K562 (cell line): Measurements from ENCODE around the gene SERPINE3. TPM values are rescaled to one million over a fixed set of nuclear protein-coding genes. Genes with fewer than 3 reads are reported as not detected.
A peak's percentile ranks its signal among the peaks of the same experiment; 100 is the strongest.

Source experiments
- CTBP1 ChIP-seq: fragments of 450-650 bp; IDR thresholded peaks from 2 replicates; pipeline ENCODE4 v1.6.1; 2016; ENCODE audit warnings: borderline replicate concordance
- EP300 ChIP-seq: IDR thresholded peaks from 2 replicates; pipeline ENCODE4 v1.6.1; 2012; ENCODE audit warnings: low read length, improper control_type of control experiment
- FOXK1 ChIP-seq: sonication (generic); formaldehyde crosslinking; IDR thresholded peaks from 2 replicates; pipeline ENCODE4 v1.8.0; 2022; ENCODE audit warnings: missing genetic modification reagents, mild to moderate bottlenecking, borderline replicate concordance
- GTF2A2 ChIP-seq: IDR thresholded peaks from 2 replicates; pipeline ENCODE4 v1.6.1; 2016; ENCODE audit warnings: mild to moderate bottlenecking, missing genetic modification characterization, missing compliant biosample characterization
- NCOA6 ChIP-seq: fragments of 450-650 bp; IDR thresholded peaks from 2 replicates; pipeline ENCODE4 v1.6.1; 2017; ENCODE audit warnings: mild to moderate bottlenecking
- NFIC ChIP-seq: fragments of 450-650 bp; IDR thresholded peaks from 2 replicates; pipeline ENCODE4 v1.6.1; 2017; ENCODE audit warnings: mild to moderate bottlenecking, inconsistent platforms
- NR2C2 ChIP-seq, 2 experiments: fragments of 200-800 bp in 1 of 2; sonication (Bioruptor generic) in 1 of 2; sonication (generic) in 1 of 2; formaldehyde crosslinking in 1 of 2; IDR thresholded peaks; 2 replicates each; pipeline versions ENCODE4 v1.6.1 to v1.8.0; 2016 to 2022; ENCODE audit warnings: mild to moderate bottlenecking in 1 of 2, missing compliant biosample characterization in 1 of 2, missing genetic modification characterization in 1 of 2, missing genetic modification reagents in 1 of 2
- NR3C1 ChIP-seq: sonication (generic); formaldehyde crosslinking; IDR thresholded peaks from 2 replicates; pipeline ENCODE4 v1.8.1; 2022; ENCODE audit warnings: missing genetic modification reagents
- ZNF347 ChIP-seq: fragments of 450-650 bp; formaldehyde crosslinking; IDR thresholded peaks from 2 replicates; pipeline ENCODE4 v1.4.0; 2020; ENCODE audit warnings: low read depth, mild to moderate bottlenecking, moderate library complexity
- ZNF57 ChIP-seq: fragments of 450-650 bp; formaldehyde crosslinking; IDR thresholded peaks from 2 replicates; pipeline ENCODE4 v1.4.0; 2020; ENCODE audit warnings: mild to moderate bottlenecking, moderate library complexity
- polyA plus RNA-seq, 8 experiments: library from polyadenylated mRNA; depleted of rRNA in 4 of 8; stranded (reverse) in 5 of 8; unstranded in 3 of 8; fragments of >200 nt; fragmentation: Nextera tagmentation in 2 of 8; fragmentation: Illumina TruSeq in 1 of 8; extraction: Ambion mirVana in 2 of 8; extraction: Trizol in 1 of 8; gene quantifications; 2 replicates each; pipeline versions ENCODE4 v1.2.1 to v1.2.3, GENCODE V29; 2011 to 2014; ENCODE audit warnings: inconsistent platforms in 1 of 8, missing spikeins in 1 of 8
- total RNA-seq, 7 experiments: library from RNA; depleted of rRNA in 6 of 7; stranded (reverse); fragments of >200 nt in 6 of 7; fragmentation: Illumina TruSeq in 2 of 7; extraction: Trizol in 2 of 7; gene quantifications; 2 replicates each; pipeline versions ENCODE4 v1.2.1 to v1.2.3, GENCODE V29; 2011 to 2021; ENCODE audit warnings: low replicate concordance in 1 of 7
- TF ChIP-seq, protein P1 (sequence below), 2 experiments: fragments of 450-650 bp; IDR thresholded peaks; 2 replicates each; pipeline ENCODE4 v1.6.1; 2016; ENCODE audit warnings: mild to moderate bottlenecking in 2 of 2, borderline replicate concordance in 1 of 2, low read depth in 1 of 2, moderate library complexity in 1 of 2
- TF ChIP-seq, protein P2 (sequence below): fragments of 450-650 bp; IDR thresholded peaks from 2 replicates; pipeline ENCODE4 v1.6.1; 2018; ENCODE audit warnings: mild to moderate bottlenecking, low read depth; ENCODE audit not compliant: partially characterized antibody
- TF ChIP-seq, protein P3 (sequence below): fragments of 450-650 bp; IDR thresholded peaks from 2 replicates; pipeline ENCODE4 v1.6.1; 2016; ENCODE audit warnings: missing biosample characterization, missing genetic modification characterization
- TF ChIP-seq, protein P4 (sequence below): IDR thresholded peaks from 3 replicates; pipeline ENCODE4 v1.6.1; 2011; ENCODE audit warnings: borderline replicate concordance, mild to moderate bottlenecking, moderate library complexity; ENCODE audit not compliant: insufficient read length; ENCODE audit errors: extremely low read depth

The SERPINE3 gene
- total and polyA plus RNA-seq, 9 of the 15 experiments (the other 6 are each of a cell fraction or from before 2014, with no cell fraction given) = not detected

DNA sequence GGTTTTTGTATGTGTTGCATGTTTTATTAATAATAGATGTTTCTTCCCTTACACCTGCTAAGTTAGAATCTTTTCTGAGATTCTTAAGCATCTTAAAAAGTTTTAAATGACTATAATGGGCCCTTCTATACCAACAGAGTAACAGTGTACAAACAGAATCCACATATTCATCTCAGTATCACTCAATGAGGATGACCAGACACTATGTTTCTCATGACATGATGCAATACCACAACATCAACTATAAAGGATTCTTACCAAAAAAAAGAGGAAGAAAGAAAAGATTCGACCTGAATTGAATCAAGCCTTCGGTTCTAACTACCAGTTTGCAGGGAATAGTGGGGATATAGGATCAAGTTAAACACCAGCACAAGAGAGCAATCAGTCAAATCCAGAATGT, 56.9 kb downstream of the SERPINE3 start (continued):
- TF ChIP-seq, protein P1, sequence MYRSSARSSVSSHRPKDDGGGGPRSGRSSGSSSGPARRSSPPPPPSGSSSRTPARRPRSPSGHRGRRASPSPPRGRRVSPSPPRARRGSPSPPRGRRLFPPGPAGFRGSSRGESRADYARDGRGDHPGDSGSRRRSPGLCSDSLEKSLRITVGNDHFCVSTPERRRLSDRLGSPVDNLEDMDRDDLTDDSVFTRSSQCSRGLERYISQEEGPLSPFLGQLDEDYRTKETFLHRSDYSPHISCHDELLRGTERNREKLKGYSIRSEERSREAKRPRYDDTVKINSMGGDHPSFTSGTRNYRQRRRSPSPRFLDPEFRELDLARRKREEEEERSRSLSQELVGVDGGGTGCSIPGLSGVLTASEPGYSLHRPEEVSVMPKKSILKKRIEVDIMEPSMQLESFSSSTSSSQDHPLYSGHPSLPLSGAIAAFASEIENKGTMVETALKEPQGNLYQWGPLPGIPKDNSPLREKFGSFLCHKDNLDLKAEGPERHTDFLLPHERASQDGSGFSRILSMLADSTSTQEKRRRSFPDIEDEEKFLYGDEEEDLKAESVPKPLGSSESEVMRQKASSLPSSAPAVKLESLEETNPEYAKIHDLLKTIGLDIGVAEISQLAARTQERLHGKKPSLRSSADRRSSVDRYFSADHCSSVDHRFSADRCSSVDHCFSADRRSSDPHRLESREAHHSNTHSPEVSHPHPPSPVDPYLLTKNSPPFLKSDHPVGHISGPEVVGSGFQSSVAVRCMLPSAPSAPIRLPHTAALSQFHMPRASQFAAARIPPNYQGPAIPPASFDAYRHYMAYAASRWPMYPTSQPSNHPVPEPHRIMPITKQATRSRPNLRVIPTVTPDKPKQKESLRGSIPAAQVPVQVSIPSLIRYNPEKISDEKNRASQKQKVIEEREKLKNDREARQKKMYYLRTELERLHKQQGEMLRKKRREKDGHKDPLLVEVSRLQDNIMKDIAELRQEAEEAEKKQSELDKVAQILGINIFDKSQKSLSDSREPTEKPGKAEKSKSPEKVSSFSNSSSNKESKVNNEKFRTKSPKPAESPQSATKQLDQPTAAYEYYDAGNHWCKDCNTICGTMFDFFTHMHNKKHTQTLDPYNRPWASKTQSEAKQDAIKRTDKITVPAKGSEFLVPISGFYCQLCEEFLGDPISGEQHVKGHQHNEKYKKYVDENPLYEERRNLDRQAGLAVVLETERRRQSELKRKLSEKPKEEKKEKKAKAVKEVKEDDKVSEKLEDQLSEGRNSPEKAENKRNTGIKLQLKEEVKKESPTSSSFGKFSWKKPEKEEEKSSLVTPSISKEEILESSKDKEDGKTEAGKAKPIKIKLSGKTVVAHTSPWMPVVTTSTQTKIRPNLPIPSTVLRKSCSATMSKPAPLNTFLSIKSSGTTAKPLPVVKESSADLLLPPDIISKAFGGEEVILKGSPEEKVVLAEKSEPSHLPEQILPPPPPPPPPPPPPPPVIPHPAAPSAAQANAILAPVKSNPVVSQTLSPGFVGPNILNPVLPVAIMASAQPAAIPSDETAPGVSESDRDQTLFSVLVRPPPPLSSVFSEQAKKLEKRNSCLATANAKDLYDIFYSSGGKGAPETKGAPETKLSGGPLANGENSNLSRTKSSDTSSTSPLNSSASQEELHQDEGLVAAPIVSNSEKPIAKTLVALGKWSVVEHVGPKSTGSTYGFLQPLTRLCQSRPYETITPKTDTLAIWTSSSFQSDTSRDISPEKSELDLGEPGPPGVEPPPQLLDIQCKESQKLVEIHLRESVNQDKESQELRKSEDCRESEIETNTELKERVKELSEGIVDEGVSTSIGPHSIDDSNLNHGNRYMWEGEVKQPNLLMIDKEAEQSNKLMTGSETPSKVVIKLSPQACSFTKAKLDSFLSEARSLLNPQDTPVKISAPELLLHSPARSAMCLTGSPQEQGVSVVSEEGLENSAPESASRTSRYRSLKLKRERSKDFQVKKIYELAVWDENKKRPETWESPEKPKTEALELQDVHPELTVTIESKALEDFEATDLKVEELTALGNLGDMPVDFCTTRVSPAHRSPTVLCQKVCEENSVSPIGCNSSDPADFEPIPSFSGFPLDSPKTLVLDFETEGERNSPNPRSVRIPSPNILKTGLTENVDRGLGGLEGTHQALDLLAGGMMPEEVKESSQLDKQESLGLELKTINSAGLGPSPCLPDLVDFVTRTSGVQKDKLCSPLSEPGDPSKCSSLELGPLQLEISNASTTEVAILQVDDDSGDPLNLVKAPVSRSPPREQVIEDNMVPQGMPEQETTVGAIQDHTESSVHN (IDR thresholded peaks at IDR 0.05; ENCODE audit: borderline replicate concordance in 1 of 2, low read depth in 1 of 2) = 0 out of 4 replicates have a peak, but pooled peaks of 1 of the 2 experiments have one; percentile 32
- no peak for TF ChIP-seq ZNF57 (CRISPR knock-in tag)
- no peak for TF ChIP-seq NR2C2 (CRISPR knock-in tag; IDR thresholded peaks at IDR 0.05)
- no peak for TF ChIP-seq NR2C2 (tag; IDR thresholded peaks at IDR 0.05)
- TF ChIP-seq, protein P2, sequence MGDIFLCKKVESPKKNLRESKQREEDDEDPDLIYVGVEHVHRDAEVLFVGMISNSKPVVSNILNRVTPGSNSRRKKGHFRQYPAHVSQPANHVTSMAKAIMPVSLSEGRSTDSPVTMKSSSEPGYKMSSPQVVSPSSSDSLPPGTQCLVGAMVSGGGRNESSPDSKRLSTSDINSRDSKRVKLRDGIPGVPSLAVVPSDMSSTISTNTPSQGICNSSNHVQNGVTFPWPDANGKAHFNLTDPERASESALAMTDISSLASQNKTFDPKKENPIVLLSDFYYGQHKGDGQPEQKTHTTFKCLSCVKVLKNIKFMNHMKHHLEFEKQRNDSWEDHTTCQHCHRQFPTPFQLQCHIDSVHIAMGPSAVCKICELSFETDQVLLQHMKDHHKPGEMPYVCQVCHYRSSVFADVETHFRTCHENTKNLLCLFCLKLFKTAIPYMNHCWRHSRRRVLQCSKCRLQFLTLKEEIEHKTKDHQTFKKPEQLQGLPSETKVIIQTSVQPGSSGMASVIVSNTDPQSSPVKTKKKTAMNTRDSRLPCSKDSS = no peak
- TF ChIP-seq ZNF347 = no peak
- TF ChIP-seq, protein P3, sequence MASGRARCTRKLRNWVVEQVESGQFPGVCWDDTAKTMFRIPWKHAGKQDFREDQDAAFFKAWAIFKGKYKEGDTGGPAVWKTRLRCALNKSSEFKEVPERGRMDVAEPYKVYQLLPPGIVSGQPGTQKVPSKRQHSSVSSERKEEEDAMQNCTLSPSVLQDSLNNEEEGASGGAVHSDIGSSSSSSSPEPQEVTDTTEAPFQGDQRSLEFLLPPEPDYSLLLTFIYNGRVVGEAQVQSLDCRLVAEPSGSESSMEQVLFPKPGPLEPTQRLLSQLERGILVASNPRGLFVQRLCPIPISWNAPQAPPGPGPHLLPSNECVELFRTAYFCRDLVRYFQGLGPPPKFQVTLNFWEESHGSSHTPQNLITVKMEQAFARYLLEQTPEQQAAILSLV = peak; percentile 41; the same call in 1 of the 2 replicates
- no peak for TF ChIP-seq NCOA6
- TF ChIP-seq EP300 = peak; percentile 32; the same call in 1 of the 2 replicates
- TF ChIP-seq CTBP1 = peak; percentile 28; the same call in 1 of the 2 replicates
- no peak for TF ChIP-seq NFIC
- TF ChIP-seq NR3C1 (CRISPR knock-in tag) = no peak
- TF ChIP-seq GTF2A2 = no peak
- TF ChIP-seq FOXK1 = no peak
- TF ChIP-seq, protein P4, sequence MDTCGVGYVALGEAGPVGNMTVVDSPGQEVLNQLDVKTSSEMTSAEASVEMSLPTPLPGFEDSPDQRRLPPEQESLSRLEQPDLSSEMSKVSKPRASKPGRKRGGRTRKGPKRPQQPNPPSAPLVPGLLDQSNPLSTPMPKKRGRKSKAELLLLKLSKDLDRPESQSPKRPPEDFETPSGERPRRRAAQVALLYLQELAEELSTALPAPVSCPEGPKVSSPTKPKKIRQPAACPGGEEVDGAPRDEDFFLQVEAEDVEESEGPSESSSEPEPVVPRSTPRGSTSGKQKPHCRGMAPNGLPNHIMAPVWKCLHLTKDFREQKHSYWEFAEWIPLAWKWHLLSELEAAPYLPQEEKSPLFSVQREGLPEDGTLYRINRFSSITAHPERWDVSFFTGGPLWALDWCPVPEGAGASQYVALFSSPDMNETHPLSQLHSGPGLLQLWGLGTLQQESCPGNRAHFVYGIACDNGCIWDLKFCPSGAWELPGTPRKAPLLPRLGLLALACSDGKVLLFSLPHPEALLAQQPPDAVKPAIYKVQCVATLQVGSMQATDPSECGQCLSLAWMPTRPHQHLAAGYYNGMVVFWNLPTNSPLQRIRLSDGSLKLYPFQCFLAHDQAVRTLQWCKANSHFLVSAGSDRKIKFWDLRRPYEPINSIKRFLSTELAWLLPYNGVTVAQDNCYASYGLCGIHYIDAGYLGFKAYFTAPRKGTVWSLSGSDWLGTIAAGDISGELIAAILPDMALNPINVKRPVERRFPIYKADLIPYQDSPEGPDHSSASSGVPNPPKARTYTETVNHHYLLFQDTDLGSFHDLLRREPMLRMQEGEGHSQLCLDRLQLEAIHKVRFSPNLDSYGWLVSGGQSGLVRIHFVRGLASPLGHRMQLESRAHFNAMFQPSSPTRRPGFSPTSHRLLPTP = no peak
